ENCODE measurements around the gene SIM2. TPM values are rescaled to one million over a fixed set of nuclear protein-coding genes. Genes with fewer than 3 reads are reported as not detected.

Gene SIM2
- polyA plus RNA-seq, 6 donors from 2014 or later, result 0.05 to 0.08 TPM; not detected in 4

DNA sequence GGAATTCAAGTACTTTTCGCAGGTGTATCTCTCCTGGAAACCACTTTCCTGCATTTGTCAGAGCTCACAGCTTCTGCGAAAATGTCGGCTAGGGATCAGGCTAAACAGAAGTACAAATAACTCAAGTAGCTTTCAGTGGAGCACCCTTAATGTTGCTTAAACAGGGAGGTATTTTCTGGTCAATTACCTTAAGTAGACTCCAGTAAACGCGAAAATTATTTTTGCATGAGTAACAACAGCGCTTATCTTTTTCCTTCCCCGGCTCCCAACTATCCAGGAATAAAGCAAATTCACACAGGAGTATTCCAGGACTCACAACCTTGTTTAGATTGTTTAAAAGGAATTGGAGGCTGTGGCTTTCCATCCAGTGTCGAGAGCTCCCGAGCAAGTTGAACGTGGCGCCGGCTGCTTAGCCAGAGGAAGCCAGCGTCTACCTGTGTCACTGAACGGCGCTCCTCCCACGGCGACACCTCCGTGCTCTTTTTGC is 7.3 kb upstream of the SIM2 start:
- no peak for ATAC-seq (ENCODE audit: low read depth in 2 of 2)
- Mint-ChIP-seq H3K27me3 (peaks cover 48 to 89% (median 62%) of the 10 kb centered on the region in 3 donors), H3K36me3 (peaks cover 0 to 8% of the 10 kb centered on the region in 2 donors), H3K4me3 (no peak overlapping the region), H3K27ac (no peak overlapping the region), H3K4me1 (peaks cover 0 to 10% (median 5%) of the 10 kb centered on the region in 3 donors), H3K9me3 (peaks cover 0 to 7% (median 0%) of the 10 kb centered on the region in 7 donors)
- DNase-seq, result no peak

DNA sequence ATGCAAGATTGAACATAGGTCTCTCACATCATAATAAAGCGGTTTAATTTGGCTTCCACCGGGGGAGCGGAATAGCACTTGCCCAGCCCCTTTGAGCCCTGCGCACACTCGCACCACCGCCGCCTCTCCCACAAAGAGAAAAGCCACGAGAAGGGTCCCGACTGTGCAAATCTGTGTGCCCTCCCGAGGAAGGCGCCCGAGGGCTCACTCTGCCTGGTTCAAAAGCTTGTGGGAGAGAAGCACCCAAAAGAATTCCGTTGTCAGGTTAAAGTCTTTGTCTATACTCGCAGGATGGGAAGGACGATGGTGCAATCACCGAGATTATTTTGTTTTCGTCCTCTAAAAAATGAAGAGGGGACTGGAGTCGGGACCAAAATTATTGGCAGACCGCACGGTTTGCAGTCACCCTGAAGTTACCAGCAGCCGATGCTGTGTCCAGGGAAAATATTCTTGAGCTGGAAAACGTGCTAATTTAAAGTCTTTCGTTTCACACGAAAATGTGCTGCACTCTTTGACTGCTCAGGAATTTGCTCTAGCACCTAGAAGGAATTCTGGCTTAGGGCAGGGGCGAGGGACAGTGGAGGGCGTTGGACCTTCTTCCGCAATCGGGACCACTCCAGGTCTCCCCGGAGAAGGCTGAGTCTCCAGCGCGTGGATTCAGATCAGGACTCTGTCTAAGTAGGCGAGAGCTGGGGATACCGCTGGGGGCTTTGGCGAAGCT is 6.6 kb upstream of the SIM2 start:
- H3K27ac Mint-ChIP-seq, result peak overlapping the region in 2 of 6 donors; percentile 52 to 81
- peaks cover 0 to 10% (median 5%) of the 10 kb centered on the region in 3 donors for H3K4me1 Mint-ChIP-seq
- DNase-seq, result no peak
- peaks cover 0 to 8% of the 10 kb centered on the region in 2 donors for H3K36me3 Mint-ChIP-seq
- no peak for ATAC-seq (ENCODE audit: low read depth in 2 of 2)
- no peak overlapping the region for H3K4me3 Mint-ChIP-seq
- peaks cover 0 to 7% (median 0%) of the 10 kb centered on the region in 7 donors for H3K9me3 Mint-ChIP-seq
- H3K27me3 Mint-ChIP-seq, result peaks cover 53 to 89% (median 60%) of the 10 kb centered on the region in 3 donors

DNA sequence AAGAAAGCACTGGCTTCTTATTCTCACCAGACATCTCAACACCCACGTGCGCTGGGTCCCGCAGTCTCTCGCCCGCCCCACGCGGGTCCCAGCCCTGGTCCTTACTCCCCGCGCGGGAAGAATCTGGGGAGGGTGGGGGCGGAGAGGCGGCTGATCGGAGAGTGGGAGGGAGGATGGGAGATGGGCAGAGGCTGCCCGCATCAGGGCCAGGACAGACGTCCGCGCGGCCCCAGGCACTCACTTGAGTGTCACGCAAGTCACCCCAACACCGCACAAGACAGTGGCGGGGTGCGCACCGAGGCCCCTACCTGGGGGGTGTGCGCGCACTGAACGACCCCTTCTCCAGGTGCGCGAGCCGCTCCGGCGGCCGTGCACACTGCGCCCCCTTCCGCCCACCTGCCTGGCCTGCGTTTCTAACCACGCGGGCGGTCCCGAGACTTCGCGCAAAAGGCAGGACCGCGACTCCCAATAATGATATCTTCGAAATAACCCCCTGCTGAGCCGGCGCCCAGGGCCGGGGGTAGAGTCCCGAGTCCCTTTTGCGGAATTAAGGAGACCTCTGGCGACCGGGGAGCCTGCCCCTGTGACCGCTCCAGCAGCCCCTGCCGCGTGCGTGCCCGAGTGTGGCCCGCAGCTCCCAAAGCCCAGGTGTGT is 6.0 kb upstream of the SIM2 start:
- DNase-seq (no peak), ATAC-seq (ENCODE audit: low read depth in 2 of 2) (no peak)
- peaks cover 0 to 8% of the 10 kb centered on the region in 2 donors for H3K36me3 Mint-ChIP-seq
- H3K4me3 Mint-ChIP-seq, result no peak overlapping the region
- peaks cover 53 to 91% (median 60%) of the 10 kb centered on the region in 3 donors for H3K27me3 Mint-ChIP-seq
- H3K27ac Mint-ChIP-seq, result no peak overlapping the region
- H3K9me3 Mint-ChIP-seq, result peaks cover 0 to 7% (median 0%) of the 10 kb centered on the region in 7 donors
- peaks cover 0 to 10% (median 5%) of the 10 kb centered on the region in 3 donors for H3K4me1 Mint-ChIP-seq

DNA sequence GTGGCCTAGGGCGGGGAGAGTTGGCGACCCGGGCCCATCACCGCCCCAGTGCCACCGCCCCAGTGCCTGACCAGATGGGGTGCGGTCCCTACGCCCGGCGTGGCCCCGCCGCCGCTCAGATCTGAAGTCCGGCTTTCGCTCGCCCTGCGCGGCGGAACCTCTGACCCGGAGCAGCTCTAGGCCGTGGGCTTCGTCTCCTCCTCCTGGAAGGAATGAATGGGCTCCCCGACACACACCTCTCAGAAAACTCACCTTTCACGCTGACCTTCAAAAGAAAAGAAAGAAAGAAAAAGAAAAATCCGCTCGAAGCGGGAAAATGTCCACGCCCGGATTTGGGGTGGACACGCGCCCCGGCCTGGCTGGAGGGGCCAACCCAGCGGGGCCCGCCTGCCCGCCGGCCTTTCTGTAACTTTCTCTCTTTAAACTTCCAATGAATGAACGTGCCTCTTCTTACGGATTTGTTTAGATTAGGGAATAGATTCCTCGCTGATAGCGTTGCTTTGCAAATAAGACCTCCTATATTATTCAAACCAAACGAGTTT is 5.4 kb upstream of the SIM2 start:
- H3K4me1 Mint-ChIP-seq, result peaks cover 0 to 10% (median 5%) of the 10 kb centered on the region in 3 donors
- H3K27ac Mint-ChIP-seq, result peak overlapping the region in 1 of 6 donors; percentile 4
- H3K9me3 Mint-ChIP-seq, result peaks cover 0 to 7% (median 0%) of the 10 kb centered on the region in 7 donors
- H3K36me3 Mint-ChIP-seq, result peaks cover 0 to 8% of the 10 kb centered on the region in 2 donors
- no peak overlapping the region for H3K4me3 Mint-ChIP-seq
- H3K27me3 Mint-ChIP-seq, result peaks cover 52 to 93% (median 60%) of the 10 kb centered on the region in 3 donors
- DNase-seq (no peak), ATAC-seq (ENCODE audit: low read depth in 2 of 2) (no peak)

DNA sequence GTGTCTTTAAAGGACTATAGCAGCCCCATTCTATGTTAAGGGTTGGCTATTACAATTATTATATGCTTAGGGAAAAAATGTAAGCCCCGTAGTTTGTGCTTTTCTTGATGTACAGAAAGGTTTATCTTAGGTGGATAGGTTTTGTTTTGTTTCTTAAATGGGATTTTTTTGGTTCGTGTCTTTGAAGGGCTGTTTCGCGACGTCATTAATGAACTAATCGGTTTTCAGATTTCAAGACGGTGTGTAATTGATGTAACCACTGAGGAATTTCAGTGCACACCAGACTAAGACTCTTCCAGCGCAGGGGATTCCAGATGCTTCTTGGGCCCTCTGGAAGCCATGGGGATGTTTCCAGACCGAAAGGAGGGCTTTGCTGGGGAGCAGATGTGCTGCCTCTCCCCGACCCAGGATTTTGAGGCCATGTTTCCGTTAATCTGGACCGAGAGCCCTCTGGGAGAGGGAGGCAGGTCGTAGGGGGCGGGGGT is 4.8 kb upstream of the SIM2 start:
- peaks cover 0 to 7% (median 0%) of the 10 kb centered on the region in 7 donors for H3K9me3 Mint-ChIP-seq
- no peak for DNase-seq
- H3K27me3 Mint-ChIP-seq, result peaks cover 47 to 89% (median 56%) of the 10 kb centered on the region in 3 donors
- peaks cover 0 to 10% (median 5%) of the 10 kb centered on the region in 3 donors for H3K4me1 Mint-ChIP-seq
- ATAC-seq (ENCODE audit: low read depth in 2 of 2), result no peak
- peaks cover 0 to 8% of the 10 kb centered on the region in 2 donors for H3K36me3 Mint-ChIP-seq
- H3K4me3 Mint-ChIP-seq, result no peak overlapping the region
- peak overlapping the region in 2 of 6 donors; percentile 4 to 36 for H3K27ac Mint-ChIP-seq

DNA sequence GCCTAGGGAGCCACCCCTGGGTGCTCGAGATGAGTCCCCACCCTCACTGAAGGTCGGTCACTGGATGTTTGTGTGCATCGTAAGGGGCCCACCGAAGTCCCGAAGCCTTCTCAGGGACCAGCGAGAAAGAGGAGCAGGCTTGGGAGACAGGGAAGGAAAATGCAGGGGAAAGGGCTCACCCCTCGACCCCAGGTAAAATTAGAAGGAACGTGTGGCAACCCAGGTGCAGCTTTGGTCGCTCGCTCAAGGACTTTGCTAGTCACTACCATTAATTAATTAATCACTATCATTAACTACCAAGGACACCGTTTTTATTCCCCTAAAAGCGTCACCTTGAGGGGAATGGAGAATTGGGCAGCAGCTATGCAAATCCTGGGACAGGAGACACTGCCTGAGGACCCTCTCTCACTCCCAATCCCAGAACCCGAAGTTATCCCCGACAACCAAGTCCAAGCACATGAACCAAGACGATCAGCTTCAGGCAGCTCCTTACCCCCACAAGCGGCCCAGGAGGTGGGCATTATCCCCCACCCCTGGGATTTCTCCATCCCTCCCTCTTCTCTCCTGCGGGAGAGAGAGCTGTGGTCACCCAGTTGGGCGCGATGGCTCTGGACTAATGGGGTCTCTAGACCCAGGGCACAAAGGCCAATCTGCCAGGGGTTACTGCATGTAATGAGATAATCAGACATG is 4.2 kb upstream of the SIM2 start:
- H3K36me3 Mint-ChIP-seq, result peaks cover 0 to 8% of the 10 kb centered on the region in 2 donors
- no peak for DNase-seq
- H3K9me3 Mint-ChIP-seq, result peaks cover 0 to 7% (median 0%) of the 10 kb centered on the region in 7 donors
- no peak for ATAC-seq (ENCODE audit: low read depth in 2 of 2)
- H3K4me1 Mint-ChIP-seq, result peaks cover 0 to 10% (median 5%) of the 10 kb centered on the region in 3 donors
- H3K4me3 Mint-ChIP-seq, result peak overlapping the region in 2 of 8 donors; percentile 10 to 62
- peak overlapping the region in 1 of 6 donors; percentile 54 for H3K27ac Mint-ChIP-seq
- H3K27me3 Mint-ChIP-seq, result peaks cover 41 to 83% (median 50%) of the 10 kb centered on the region in 3 donors

DNA sequence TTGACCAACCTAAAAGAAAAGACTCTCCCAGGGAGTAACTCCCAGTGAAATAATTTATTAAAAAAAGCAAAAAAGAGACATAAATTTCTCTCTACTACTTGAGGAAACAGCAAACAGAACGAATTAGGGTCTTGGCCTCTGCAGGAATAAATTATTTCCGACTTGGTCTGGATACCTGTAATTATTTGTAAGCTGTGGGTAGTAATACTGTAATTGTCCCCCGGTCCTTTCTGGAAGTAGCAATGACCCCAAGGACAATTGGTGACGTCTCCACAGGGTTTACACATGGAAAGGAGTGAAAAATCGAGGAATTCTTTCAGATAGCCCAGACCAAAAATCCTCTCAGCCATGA is 3.7 kb upstream of the SIM2 start:
- H3K4me1 Mint-ChIP-seq, result peaks cover 4 to 13% (median 9%) of the 10 kb centered on the region in 3 donors
- peaks cover 0 to 8% of the 10 kb centered on the region in 2 donors for H3K36me3 Mint-ChIP-seq
- no peak for ATAC-seq (ENCODE audit: low read depth in 2 of 2)
- H3K4me3 Mint-ChIP-seq, result peak overlapping the region in 1 of 8 donors; percentile 62
- peaks cover 43 to 83% (median 49%) of the 10 kb centered on the region in 3 donors for H3K27me3 Mint-ChIP-seq
- peaks cover 0 to 7% (median 0%) of the 10 kb centered on the region in 7 donors for H3K9me3 Mint-ChIP-seq
- no peak for DNase-seq
- no peak overlapping the region for H3K27ac Mint-ChIP-seq

DNA sequence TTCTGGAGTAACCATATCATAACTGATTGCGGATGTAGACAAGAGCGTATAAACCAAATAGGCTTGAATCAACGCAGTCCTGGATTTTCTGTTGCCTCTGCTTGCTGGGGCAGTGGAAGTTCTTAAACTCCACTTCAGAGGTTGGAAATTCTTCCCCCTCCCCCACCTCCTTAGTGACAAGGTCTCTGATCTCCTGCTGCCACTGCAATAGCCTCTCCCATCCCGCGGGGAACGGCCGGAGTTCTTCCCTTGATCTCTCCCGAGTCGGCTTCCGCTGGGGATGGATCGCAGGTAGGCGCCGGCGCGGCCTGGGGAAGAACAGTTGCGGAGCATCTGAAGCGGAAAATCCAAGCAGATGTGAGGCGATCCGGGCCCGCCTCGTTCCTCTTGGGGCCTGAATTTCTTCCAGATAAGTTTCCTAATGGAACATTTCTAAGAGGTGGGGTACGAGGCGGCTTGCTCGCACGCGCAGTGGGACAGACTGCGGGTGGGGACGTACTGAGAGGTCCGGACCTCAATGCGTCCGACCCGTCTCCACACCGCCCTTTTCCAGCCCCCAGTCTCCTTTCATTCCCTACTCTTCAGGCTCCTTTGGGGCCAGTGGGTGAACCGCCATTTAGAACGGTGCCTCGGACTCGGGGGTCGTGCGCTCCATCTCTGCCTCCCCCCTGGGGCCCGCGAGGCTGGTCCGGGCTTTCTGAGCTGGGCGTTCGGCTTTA is 3.1 kb upstream of the SIM2 start:
- Mint-ChIP-seq H3K4me3 (peak overlapping the region in 1 of 8 donors; percentile 62), H3K27ac (no peak overlapping the region), H3K27me3 (peaks cover 46 to 83% (median 49%) of the 10 kb centered on the region in 3 donors), H3K9me3 (peaks cover 0 to 7% (median 0%) of the 10 kb centered on the region in 7 donors), H3K36me3 (peaks cover 0 to 8% of the 10 kb centered on the region in 2 donors), H3K4me1 (peaks cover 10 to 18% (median 12%) of the 10 kb centered on the region in 3 donors)
- no peak for ATAC-seq (ENCODE audit: low read depth in 2 of 2)
- no peak for DNase-seq

DNA sequence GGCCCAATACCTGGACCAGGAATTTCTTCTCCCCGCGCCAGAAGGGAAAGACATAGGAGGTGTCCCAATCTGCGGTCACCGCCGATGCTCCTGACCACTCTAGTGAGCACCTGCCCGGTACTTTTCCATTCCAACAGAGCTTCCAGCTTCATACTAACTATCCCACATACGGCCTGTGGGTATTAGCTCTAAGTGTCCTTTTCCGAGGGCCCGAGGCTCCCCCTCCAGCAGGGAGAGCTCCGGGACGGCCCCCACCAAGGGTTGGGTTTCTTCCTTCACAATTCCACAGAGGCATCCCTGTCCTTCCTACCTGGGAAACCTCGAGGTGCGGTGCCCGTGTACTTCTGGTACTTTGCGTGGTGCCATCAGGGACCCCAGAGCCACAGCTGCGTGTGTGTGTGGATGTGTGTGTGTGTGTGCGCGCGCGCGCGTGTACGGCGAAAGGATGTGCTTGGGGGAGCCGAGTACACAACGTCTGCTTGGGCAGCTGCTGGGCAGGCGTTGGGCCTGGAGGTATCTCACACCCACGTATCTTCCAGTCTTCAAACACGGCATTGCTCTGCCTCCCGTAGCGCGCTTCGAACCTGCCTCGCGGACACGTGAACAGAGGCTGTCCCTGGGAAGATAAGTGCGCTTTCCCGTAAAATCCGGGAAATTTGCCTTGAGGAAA is 2.4 kb upstream of the SIM2 start:
- H3K4me1 Mint-ChIP-seq, result peaks cover 12 to 19% (median 16%) of the 10 kb centered on the region in 3 donors
- ATAC-seq (ENCODE audit: low read depth in 2 of 2) (no peak), DNase-seq (no peak)
- H3K36me3 Mint-ChIP-seq, result peaks cover 0 to 8% of the 10 kb centered on the region in 2 donors
- H3K9me3 Mint-ChIP-seq, result peaks cover 0 to 7% (median 0%) of the 10 kb centered on the region in 7 donors
- peaks cover 40 to 89% (median 50%) of the 10 kb centered on the region in 3 donors for H3K27me3 Mint-ChIP-seq
- H3K4me3 Mint-ChIP-seq, result peak overlapping the region in 2 of 8 donors; percentile 30 to 42
- no peak overlapping the region for H3K27ac Mint-ChIP-seq

DNA sequence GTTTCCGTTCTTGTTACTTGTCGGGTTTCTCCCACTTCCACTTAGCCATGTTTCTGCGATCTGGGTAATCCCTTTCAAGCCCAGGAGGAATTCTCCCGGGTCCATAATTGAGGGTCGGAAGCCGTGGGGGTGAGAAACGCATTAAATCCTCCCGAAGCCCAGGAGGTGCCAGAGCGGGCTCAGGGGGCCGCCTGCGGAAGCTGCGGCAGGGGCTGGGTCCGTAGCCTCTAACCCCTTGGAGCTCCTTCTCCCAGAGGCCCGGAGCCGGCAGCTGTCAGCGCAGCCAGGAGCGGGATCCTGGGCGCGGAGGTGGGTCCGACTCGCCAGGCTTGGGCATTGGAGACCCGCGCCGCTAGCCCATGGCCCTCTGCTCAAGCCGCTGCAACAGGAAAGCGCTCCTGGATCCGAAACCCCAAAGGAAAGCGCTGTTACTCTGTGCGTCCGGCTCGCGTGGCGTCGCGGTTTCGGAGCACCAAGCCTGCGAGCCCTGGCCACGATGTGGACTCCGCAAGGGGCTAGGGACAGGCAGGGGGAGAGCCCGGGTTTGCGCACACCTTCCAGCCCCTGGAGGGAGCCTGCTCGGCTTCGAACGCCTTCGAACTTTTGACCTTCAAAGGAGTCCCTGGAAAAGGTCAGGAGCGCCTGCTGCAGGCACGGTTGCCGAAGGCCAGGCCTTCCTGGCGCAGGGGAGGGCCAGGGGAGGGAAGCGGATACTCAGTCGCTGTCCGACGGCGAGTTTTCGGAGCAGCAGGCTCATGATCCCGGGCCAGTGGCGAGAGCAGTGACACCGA is 1.7 kb upstream of the SIM2 start:
- H3K4me1 Mint-ChIP-seq, result peaks cover 12 to 23% (median 19%) of the 10 kb centered on the region in 3 donors
- H3K27ac Mint-ChIP-seq, result no peak overlapping the region
- DNase-seq (no peak), ATAC-seq (ENCODE audit: low read depth in 2 of 2) (no peak)
- H3K9me3 Mint-ChIP-seq, result peaks cover 0 to 3% (median 0%) of the 10 kb centered on the region in 7 donors
- peaks cover 0 to 8% of the 10 kb centered on the region in 2 donors for H3K36me3 Mint-ChIP-seq
- H3K27me3 Mint-ChIP-seq, result peaks cover 43 to 89% (median 51%) of the 10 kb centered on the region in 3 donors
- peak overlapping the region in 2 of 8 donors; percentile 23 to 42 for H3K4me3 Mint-ChIP-seq

DNA sequence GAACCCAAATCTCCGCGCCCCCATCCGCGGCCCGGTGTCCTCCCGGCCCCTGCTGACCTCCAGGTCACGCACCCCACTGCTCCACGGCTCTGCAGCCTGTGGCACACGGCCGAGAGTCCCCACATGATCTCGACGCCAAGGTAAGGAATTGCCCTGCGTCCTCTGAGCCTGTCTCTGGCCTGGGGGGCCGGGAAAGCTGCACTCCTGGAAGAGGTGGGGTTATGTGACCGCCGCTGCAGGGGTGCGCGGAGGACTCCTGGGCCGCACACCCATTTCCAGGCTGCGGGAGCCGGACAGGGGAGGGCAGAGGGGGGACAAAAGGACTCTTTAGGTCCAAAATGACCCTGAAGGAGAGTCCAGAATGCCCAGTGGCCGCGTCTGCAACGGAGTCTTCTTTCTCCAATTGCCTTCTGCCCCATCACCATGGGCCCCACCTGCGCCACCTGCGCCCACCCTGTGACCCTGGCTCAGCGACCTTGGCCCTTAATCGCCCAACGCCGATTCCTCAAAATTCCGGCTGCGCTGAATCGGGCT is 997 bp upstream of the SIM2 start:
- no peak for DNase-seq
- Mint-ChIP-seq H3K36me3 (peaks cover 0 to 8% of the 10 kb centered on the region in 2 donors), H3K9me3 (peaks cover 0 to 3% (median 0%) of the 10 kb centered on the region in 7 donors), H3K27ac (peak overlapping the region in 1 of 6 donors; percentile 88), H3K4me3 (peak overlapping the region in 2 of 8 donors; percentile 15 to 32), H3K27me3 (peaks cover 45 to 89% (median 58%) of the 10 kb centered on the region in 3 donors), H3K4me1 (peaks cover 12 to 25% (median 19%) of the 10 kb centered on the region in 3 donors)
- ATAC-seq (ENCODE audit: low read depth in 2 of 2), result no peak

All from naive B cell (primary cell).